Middle frontal gyrus (tissue), 1 donor: Measurements from ENCODE around the gene KIF2C.

Source experiments
- DNase-seq: peaks from one replicate; pipeline ENCODE4 v3.0.0-alpha.2; 2015; ENCODE audit warnings: low spot score; ENCODE audit errors: extremely low spot score

The KIF2C gene

DNA sequence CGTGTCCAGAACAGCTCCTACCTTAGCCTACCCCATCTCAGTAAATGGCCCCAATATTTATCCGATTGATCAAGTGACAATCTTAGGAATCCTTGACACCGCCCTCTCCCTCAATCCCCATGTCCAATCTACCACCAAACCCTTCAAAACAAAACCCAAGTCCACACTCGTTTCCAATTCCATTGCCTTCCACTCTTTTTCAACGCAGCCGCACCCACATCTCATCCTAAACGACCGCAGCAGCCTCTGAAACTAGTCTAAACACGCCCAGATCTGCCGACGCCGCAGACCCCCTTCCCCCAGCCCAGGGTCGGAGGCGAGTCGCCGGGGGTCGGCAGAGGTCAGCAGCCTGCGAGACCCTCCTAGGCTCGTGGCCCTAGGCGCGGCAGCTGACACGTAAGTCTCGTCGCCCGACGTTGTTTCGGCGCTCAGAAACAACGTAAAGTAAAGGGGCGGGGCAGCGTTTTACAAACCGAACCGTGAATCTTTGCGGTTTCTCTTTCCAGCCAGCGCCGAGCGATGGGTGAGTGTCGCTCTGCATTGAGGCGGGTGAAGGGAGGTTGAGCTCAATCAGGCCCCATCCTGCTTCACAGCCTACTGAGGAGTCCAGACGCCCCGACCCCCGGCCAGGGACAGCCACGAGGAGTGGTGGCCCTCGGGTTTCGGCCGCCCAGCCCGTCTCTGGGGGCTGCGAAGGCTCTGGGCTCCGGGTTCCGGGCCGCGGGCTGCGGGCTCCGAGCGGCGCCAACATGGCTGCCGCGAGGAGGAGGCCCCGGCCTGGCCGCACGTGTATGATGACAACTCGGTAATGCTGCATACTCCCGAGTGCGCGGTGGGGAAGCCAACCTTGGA lies 35.7 kb downstream of the KIF2C start, which contains the start of gene RPS8:
RPS8 (plus strand) TSS at position 463 of the 852 bp plus-strand sequence; CDS start at position 520, 57 bp downstream.
- peak; percentile 89 for DNase-seq

DNA sequence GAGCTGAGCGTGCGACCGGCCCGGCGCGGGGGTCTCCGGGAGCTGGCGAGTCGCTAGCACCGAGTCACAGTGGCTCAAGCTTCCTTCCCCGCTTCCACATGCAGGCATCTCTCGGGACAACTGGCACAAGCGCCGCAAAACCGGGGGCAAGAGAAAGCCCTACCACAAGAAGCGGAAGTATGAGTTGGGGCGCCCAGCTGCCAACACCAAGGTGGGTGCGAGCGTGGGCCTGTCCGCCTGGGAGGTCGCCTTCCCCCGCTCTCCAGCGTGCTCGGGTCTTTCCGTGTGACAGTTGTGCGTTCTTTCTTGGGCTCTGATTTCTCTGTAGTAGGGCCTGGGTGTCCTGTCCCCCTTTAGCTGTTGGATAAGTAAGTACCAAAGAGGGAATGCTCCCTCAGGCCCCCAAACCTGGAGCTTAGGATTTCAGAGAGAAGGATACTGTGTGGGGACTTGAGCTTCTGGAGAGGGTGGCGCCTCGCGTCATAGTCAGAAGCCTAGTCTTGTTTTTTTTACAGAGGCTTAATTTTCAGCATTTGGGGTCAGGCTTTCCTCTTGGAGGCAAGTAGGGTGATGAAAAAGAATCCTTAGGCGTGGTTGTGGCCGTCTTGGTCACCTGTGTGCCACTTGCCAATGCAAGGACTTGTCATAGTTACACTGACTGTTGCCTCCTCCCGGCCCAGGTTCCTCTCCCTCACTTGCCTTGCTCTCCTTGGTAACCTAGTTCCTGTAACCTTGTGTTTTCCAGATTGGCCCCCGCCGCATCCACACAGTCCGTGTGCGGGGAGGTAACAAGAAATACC lies 36.5 kb downstream of the KIF2C start:
- no peak for DNase-seq

DNA sequence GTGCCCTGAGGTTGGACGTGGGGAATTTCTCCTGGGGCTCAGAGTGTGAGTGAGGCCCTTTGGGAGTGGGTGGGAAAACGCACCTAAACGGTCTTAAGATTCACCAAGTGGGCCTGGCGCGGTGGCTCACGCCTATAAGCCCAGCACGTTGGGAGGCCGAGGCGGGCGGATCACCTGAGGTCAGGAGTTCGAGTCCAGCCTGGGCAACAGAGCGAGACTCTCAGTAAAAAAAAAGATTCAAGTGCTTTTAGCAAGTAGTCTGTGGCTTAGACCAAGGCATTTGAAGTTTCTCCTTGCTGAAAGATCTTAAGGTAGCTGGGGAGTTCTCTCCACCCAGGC lies 37.1 kb downstream of the KIF2C start:
- no peak for DNase-seq

DNA sequence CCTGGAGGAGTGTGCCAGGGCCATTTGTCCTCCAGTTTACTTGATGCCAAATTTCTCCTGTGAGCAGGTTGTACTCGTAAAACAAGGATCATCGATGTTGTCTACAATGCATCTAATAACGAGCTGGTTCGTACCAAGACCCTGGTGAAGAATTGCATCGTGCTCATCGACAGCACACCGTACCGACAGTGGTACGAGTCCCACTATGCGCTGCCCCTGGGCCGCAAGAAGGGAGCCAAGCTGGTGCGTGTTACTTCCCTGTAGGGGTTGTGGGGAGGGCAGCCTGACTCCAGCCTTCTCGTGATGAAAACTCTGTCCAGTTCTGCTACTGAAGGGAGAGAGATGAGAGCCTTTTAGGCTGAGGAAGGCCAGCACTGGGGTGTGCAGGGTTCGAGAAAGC lies 37.9 kb downstream of the KIF2C start:
- no peak for DNase-seq

DNA sequence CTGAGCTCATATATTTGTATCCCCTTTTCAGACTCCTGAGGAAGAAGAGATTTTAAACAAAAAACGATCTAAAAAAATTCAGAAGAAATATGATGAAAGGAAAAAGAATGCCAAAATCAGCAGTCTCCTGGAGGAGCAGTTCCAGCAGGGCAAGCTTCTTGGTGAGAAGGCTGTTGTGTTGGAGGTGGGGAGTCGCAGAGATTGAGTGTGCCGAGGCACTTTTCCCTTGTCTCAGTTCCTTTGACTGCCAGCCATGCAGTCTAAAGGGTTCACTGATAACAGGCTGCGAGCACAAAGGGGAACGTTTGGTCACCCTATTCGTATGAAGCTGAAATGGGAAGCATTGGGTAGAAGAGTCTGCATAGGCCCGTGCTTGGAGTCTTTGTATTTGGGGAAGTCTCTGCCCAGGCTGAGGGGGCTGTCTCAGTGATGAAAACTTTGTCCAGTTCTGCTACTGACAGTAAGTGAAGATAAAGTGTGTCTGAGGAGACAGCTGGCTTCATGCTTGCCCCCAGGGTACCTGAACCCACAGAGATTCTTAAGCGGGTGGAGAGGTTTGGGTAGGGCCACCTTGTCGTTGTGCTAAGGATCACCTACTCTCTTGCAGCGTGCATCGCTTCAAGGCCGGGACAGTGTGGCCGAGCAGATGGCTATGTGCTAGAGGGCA lies 38.5 kb downstream of the KIF2C start:
- no peak for DNase-seq

DNA sequence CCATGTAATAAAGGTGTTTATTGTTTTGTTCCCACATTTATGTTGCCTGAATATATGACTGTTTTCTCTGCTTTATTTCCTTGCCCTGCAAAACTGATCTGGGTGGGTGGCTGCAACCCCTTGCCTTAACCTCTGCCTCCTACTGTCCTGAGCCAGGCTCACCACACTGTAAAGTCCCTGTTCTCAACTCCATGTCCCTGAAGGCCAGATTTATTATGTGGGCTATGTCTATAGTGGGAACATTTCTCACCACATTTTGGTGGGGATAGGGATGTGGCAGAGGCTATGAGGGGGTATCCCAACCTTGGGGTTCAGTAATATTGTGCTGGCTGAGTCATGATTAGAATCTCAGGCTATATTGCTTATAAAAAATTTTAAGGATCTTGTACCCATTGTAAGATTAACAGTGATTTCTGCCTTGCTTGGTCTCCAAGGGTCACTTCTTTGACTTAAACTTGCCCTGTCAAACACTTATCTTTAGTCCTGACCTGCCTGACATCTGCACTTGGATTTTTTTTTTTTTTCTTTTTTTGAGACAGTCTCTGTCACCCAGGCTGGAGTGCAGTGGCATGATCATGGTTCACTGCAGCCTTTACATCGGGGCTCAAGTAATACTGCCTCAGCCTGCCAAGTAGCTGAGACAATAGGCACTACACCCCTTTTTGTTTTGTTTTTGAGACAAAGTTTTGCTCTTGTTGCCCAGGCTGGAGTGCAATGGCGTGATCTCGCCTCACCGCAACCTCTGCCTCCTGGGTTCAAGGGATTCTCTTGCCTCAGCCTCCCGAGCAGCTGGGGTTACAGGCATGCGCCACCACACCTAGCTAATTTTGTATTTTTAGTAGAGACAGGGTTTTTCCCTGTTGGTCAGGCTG lies 39.3 kb downstream of the KIF2C start:
- no peak for DNase-seq

DNA sequence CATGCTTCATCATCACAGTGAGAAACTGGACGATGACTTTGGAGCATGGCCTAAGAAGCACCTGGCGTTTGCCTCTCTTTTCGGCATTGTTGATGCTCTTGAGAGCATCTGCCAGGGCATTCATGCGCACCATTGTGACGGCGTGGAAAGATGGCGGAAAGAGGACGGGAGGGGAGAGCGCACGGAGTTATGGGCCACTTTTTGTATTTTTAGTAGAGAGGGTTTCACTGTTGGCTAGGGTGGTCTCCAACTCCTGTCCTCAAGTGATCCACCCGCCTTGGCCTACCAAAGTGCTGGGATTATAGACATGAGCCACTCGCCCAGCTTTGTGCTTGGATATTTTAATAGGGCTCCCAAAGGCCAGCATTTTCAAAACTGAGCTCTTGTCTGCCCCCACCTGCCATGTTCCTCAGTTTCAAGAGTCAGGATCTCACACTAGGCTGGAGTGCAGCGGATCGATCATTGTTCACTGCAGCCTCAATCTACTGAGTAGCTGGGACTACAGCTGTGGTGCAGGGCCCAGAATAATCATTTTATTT lies 41.0 kb downstream of the KIF2C start:
- no peak for DNase-seq

DNA sequence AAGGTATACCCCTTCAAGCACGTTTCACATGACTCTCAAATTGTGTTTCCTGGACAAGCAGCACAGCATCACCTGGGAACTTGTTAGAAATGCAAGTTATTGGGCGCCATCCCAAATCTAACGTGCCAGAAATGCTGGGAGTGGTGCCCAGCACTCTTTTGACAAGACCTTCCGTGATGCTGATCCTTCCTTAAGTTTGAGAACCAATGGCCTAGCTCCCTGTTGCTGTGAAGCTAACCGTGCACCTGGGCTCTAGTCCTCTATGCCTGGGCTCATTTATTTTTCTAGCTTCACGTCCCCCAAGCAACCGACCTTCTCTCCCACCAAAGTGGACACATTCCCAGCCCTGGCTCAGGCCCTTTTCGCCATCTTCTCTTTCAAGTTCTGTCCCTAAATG lies 44.1 kb downstream of the KIF2C start:
- no peak for DNase-seq

DNA sequence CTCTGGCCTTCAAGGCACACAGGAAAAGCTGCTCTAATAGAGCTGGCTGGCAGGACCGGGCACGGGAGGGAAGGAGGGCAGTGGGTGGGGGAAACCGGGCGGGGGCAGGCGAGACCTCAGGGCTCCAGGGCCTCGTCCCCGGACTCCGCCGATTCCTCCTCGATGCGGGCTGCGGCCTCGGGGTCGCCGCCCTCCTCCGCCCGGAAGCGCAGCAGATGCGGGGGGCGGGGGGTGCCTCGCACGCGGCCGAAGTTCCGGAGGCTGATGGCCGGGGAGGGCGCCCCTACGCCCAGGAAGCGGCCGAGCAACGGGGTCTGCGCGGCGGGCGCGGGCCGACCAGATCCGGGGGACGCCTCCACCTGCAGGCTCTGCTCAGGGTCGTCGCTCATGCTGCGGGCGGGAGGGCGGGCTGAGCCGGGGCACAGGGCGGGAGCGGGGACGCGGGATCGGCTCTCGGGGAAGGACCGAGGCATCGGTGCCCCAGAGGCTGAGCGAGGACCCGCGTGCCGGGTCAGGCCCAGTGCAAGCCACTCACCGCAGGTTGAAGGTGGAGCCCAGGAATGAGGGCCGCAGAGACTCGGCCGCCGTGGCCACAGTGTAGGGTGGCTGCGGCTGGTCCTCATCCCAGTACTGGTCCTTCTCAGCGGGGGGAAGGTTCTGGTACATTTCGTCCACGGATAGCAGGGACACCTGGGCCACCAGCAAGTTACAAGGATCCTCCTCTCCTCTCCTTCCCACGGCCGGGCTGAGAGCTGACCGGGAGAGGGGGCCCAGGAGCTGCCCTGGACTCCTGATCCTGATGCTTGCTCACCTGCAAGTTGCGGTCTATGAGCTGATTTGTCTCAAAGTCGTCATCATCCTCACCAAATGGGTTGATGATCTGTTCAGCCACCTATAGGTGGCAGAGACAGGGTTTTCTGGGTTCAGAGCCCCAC lies 44.7 kb downstream of the KIF2C start:
- no peak for DNase-seq

DNA sequence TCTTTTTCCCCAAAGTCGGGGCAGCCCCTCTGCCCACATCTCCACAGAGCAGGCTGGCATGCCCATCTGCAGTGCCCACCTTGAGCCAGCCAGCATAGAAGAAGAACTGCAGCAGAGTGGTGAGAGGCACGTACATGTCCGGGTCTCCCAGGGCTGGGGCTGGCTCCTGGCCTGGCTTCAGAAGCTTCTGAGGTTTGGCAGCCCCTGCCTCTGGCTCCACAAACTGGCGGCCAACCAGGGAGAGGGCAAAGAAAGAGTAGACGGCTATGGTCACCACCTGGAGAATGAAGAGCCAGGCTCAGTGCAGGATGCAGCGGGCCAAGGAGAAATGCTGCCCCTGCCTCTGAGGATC lies 45.4 kb downstream of the KIF2C start:
- no peak for DNase-seq

DNA sequence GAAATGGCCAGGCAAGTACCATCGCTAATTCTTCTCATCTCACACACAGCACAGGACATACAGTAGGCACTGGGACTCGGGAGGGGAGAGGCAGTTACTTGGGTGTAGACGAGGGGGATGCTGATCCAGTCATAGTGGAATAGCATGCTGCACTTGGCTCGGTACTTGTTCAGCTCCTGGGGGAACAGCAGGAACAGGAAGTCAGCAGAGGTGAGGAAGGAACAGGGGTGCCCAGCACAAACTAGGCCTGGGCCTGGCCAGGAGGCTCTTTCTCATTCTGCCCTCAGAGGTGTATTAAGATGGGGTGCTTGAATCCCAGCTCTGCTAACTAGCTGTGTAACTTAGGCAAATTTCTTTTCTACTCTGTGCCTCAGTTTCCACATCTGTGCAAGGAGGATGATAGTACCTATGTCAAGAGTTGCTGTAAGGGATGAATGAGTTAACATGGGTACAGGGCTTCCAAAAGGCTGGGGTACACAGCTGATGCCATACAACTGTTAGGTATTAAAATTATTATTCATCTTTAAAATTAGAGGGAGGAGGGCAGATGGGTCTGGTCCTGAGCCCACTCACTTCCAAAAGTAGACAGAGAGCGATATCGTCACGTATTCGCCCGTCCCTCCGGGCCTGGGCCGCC lies 46.0 kb downstream of the KIF2C start:
- DNase-seq = no peak

DNA sequence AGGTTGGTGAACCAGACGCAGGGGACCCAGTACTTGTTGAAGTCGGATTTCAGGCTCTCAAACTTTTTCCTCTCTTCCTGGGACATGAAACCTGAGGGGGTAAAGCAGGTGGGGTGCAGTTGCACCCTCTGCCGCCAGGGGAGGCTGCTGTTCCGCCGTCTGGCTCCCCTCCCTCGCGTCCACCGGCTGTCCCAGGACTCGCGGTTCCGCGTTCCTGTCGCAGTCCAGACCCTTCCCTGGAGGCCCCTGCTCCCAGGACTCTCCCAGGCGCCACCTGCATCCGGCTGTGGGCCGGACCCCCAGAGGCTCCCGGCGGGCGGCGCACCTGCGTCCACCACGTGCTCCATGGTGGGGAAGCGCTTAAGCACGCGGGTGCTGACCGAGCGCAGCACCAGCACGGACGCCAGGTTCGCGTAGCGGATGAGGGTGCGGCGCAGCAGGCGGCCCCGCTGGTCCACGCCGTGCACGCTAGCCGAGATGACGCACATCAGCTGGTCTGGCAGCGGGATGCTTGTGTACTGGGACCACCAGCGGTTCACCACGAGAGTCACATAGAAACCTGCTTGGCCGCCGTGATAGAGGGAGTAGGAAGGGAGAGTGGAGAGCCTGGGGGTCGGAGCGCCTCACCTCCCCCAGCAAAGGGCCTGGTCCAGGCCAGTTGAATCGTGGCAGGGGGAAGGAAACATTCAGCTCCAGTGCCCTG lies 46.7 kb downstream of the KIF2C start:
- no peak for DNase-seq

DNA sequence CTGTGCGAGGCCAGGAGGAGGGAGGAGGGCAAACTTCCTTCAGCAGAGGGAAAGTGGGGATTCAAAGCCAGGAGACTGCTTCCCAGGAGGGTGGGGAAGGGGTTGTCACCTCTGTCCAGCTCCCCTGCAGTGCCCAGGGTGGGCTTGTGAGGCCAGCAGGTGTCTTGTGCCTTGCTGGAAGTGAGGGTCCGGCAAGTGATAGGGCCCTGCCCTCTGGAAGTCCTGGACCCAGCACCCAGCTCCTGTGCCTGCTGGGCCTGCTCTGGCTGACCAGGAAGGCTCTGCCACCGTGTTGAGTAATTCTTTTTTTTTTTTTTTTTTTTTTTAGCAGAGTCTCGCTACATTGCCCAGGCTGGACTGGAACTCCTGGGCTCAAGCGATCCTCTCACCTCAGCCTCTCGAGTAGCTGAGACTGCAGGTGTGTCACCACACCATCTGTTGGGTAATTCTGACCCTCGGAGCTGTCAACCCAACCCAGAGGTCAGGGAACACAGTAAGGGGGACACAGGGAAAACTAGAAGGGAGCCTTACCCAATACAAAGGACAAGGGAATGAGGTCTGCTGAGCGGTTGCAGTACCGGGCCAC lies 47.3 kb downstream of the KIF2C start:
- no peak for DNase-seq

DNA sequence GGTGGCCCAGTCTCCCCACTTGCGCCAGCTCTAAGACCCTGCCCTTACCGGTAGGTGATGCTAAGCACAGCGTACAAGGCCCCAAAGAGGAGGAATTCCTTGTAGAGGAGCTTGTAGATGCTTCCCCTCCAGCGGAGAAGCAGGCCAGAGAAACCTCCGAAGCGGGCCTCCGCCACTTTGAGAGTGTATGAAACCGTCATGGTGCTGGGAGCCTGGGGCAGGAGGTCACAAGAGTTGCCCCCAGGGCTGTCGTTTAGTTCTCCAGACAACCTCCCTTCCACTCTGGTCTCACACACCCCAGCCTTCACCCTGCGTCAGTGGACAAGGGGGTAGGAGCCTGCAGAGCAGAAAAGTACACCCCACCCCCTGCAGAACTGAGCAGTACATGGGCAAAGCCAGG lies 47.9 kb downstream of the KIF2C start:
- DNase-seq = no peak

DNA sequence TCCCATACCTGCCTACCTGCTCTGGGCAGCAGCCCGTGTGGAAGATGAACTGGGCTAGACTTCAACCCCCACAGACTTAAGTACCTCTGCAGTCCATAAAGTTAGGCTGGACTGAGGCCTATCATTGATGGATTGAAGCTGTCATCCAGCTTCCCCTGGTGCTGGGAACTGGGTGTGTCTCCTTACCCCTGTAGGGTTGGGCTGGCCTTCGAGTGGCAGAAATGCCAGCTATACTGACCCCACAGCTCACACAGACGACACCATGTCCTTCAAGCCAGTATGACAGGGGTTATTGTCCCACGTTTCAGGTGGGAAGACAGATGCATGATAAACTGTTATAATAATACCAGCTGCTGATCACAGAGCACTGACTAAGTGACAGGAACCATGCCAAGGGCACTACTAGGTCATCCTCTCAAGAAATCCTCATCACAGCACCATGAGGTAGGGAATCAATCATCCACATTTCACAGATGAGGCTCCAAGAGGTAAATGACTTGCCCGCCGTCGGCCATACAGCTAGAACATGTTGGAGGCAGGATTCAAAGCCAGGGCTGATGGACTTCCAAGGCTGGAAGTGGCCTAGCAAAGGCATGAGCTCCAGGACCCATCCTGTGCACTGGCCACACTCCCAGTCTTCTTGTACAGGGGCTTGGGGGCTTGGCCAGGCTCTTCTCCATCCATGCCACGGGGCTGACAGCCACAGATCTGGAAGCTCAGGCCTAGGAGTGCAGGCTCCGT lies 48.7 kb downstream of the KIF2C start, which contains the start of gene BEST4:
BEST4 (minus strand) TSS at position 51 of the 741 bp plus-strand sequence. CDS start 465 bp downstream, outside the sequence.
- no peak for DNase-seq

DNA sequence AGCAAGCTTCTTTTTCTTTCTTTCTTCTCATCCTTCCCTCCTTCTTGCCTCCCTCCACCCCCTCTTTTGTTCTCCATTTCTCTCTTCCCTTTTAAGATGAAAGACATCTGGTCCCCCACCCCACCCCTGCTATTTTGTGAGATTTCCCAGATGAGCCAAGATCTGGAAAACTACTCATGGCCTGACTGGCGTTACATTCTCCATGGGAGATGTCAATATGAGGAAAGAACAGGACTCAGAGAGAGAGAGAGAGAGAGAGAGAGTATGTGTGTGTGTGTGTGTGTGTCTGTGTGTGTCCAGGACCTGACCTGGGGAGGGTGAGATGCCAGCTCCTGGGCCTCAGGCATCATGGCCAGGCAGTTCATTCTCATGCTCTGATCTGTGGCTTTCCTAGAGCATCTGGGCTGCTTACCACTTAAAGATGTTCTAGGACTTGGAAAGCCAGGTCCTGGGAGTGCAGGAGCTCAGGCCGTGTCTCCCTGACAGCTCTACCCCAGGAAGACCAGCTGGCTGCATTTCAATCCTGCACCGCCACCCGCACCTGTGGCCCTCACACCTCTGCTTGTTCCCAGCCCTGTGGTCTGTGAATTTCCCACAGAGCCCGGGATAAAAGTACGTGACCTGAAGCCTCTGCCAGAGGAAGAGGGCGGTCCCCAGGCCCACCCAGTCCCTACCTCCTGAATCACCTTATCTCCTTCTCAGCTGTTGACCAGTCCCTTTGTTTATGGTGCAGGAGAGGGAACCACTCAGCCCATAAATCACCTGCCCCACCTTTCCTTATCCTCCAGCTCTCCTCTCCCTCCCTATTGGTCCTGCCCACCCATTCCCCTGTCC lies 51.5 kb downstream of the KIF2C start:
- DNase-seq = no peak
